Esophagus muscularis mucosa (tissue), 4 donors: ENCODE measurements around the gene MAP1LC3B.

ENCODE experiments used
- EP300 ChIP-seq: sonication (generic); formaldehyde crosslinking; IDR thresholded peaks from one replicate; pipeline ENCODE4 v1.6.1; 2017; ENCODE audit warnings: antibody characterized with exemption
- POLR2A ChIP-seq: fragments of 450-650 bp; IDR thresholded peaks from one replicate; pipeline ENCODE4 v1.6.1; 2017; ENCODE audit warnings: antibody characterized with exemption, moderate library complexity, mild to moderate bottlenecking, low read depth
- POLR2AphosphoS5 ChIP-seq, 2 donors: sonication (generic); formaldehyde crosslinking; IDR thresholded peaks; one replicate each; pipeline ENCODE4 v1.6.1; 2017; ENCODE audit warnings: antibody characterized with exemption in 2 of 2
- TF ChIP-seq, protein P1 (sequence below), 3 experiments: fragments of 200-600 bp in 2 of 3; fragments of 450-650 bp in 1 of 3; sonication (generic) in 2 of 3; IDR thresholded peaks; one replicate each; pipeline ENCODE4 v1.5.1; 2017 to 2019; ENCODE audit warnings: antibody characterized with exemption in 3 of 3, mild to moderate bottlenecking in 2 of 3, moderate library complexity in 1 of 3

DNA sequence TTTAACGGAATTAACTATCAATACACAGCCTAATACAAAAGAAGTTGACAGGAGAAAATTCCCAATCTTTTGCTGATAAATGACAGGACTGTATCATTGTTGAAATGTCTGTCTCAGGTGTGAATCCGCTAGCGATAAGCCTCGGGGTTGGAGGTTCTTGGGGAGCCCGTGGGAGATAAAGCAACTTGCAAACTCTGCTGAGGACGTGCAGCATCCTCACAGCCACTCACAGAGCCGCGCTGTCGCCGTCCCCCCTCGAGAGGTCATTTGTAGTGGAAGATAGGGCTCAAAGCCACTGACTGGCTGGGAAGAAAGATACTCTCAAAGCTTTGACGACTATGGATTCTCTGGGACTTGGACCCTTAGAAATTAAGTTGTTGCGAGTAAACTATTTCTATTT lies 17.0 kb downstream of the MAP1LC3B start:
- TF ChIP-seq, protein P1, sequence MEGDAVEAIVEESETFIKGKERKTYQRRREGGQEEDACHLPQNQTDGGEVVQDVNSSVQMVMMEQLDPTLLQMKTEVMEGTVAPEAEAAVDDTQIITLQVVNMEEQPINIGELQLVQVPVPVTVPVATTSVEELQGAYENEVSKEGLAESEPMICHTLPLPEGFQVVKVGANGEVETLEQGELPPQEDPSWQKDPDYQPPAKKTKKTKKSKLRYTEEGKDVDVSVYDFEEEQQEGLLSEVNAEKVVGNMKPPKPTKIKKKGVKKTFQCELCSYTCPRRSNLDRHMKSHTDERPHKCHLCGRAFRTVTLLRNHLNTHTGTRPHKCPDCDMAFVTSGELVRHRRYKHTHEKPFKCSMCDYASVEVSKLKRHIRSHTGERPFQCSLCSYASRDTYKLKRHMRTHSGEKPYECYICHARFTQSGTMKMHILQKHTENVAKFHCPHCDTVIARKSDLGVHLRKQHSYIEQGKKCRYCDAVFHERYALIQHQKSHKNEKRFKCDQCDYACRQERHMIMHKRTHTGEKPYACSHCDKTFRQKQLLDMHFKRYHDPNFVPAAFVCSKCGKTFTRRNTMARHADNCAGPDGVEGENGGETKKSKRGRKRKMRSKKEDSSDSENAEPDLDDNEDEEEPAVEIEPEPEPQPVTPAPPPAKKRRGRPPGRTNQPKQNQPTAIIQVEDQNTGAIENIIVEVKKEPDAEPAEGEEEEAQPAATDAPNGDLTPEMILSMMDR (IDR thresholded peaks at IDR 0.05) = no peak
- TF ChIP-seq POLR2AphosphoS5 (IDR thresholded peaks at IDR 0.05) = no peak
- no peak for TF ChIP-seq POLR2A
- TF ChIP-seq EP300 = no peak
